ENCODE data around the gene KLHL17. TPM values are rescaled to one million over a fixed set of nuclear protein-coding genes. Genes with fewer than 3 reads are reported as not detected.

KLHL17 gene
- total RNA-seq, 2 donors from 2014 or later = 10.9 to 24.5 TPM

DNA sequence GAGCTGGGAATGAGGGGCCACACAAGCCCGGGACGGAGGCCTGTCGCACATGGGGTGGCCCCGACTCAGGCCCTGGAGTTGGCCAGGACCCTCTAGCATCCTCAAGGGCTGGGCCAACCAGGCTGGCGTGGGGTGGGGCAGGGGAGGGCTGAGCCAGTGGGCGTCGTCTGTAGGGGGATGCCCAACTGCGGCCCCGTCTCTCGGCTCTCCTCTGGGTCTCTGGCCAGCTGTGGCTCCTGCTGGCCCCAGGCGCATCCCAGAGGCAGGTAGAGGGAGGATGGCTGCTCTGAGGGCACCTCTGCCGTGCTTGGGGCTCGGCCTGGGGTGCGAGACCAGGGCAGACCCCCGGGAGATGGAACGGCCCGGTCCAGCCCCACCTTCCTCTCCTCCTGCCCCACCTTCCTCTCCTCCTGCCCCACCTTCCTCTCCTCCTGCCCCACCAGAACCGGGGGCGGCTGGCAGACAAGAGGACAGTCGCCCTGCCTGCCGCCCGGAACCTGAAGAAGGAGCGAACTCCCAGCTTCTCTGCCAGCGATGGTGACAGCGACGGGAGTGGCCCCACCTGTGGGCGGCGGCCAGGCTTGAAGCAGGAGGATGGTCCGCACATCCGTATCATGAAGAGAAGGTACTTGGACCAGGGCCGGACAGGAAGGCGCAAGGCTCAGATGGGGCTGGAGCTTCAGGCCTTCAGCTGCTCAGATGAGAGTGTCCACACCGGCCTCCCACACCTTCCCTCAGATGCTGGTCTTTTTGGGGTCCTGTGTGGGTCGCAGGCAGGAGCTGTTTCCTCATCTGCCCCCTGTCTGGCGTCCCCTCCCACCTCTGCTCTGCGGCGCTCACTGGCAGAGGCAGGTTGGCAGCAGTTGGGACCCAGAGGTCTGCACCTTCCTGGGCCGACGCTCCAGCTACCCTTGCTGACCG lies 30.4 kb upstream of the KLHL17 start:
- DNase-seq (ENCODE audit: low spot score) = no peak
- Histone ChIP-seq H3K27me3 (replicated peaks; ENCODE audit: insufficient read depth) (no peaks in the 10 kb centered on the region), H3K4me3 (no peak overlapping the region), H3K9me3 (no peaks in the 10 kb centered on the region), H3K4me1 (replicated peaks) (peaks cover 12% of the 10 kb centered on the region), H3K36me3 (no peaks in the 10 kb centered on the region), H3K27ac (no peak overlapping the region)
- WGBS = 83% methylated on average over 40 of the region's 40 CpGs
- TF ChIP-seq POLR2A (IDR thresholded peaks at IDR 0.05) (no peak), POLR2AphosphoS5 (IDR thresholded peaks at IDR 0.05) (no peak)
- TF ChIP-seq, protein P1, sequence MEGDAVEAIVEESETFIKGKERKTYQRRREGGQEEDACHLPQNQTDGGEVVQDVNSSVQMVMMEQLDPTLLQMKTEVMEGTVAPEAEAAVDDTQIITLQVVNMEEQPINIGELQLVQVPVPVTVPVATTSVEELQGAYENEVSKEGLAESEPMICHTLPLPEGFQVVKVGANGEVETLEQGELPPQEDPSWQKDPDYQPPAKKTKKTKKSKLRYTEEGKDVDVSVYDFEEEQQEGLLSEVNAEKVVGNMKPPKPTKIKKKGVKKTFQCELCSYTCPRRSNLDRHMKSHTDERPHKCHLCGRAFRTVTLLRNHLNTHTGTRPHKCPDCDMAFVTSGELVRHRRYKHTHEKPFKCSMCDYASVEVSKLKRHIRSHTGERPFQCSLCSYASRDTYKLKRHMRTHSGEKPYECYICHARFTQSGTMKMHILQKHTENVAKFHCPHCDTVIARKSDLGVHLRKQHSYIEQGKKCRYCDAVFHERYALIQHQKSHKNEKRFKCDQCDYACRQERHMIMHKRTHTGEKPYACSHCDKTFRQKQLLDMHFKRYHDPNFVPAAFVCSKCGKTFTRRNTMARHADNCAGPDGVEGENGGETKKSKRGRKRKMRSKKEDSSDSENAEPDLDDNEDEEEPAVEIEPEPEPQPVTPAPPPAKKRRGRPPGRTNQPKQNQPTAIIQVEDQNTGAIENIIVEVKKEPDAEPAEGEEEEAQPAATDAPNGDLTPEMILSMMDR (IDR thresholded peaks at IDR 0.05) = no peak
- intact Hi-C loops (cut with DNase I) = no loop called here

DNA sequence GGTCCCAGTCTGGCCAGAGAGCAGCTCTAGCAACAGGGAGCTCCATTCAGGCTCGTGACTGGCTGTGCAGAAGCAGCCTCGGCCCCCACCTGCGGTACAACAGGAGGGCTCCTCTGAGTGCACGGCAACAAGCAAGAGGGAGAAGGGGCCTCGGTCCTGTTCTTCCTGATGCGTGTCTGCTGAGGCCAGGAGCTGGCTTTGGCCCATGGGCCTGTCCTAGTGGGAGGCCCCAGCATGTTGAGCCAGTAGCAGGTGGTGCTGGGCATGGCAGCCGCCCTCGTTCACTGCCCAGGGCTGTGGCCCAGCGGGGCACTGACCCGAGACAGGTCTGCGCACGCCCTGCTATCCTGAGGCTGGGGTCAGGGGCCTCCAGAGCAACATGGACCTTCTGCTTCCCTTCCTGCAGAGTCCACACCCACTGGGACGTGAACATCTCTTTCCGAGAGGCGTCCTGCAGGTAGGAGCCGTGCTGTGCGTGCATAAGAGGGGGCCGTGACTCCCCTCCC lies 29.7 kb upstream of the KLHL17 start:
- Histone ChIP-seq H3K27ac (no peak overlapping the region), H3K4me1 (replicated peaks) (peaks cover 16% of the 10 kb centered on the region), H3K27me3 (replicated peaks; ENCODE audit: insufficient read depth) (no peaks in the 10 kb centered on the region), H3K4me3 (no peak overlapping the region), H3K36me3 (no peaks in the 10 kb centered on the region), H3K9me3 (no peaks in the 10 kb centered on the region)
- TF ChIP-seq POLR2A (IDR thresholded peaks at IDR 0.05) = no peak
- no peak for TF ChIP-seq POLR2AphosphoS5 (IDR thresholded peaks at IDR 0.05)
- TF ChIP-seq, protein P1 (IDR thresholded peaks at IDR 0.05) = no peak
- 67% methylated on average over 18 of the region's 18 CpGs for WGBS
- intact Hi-C loops (cut with DNase I) = no loop called here
- no peak for DNase-seq (ENCODE audit: low spot score)

DNA sequence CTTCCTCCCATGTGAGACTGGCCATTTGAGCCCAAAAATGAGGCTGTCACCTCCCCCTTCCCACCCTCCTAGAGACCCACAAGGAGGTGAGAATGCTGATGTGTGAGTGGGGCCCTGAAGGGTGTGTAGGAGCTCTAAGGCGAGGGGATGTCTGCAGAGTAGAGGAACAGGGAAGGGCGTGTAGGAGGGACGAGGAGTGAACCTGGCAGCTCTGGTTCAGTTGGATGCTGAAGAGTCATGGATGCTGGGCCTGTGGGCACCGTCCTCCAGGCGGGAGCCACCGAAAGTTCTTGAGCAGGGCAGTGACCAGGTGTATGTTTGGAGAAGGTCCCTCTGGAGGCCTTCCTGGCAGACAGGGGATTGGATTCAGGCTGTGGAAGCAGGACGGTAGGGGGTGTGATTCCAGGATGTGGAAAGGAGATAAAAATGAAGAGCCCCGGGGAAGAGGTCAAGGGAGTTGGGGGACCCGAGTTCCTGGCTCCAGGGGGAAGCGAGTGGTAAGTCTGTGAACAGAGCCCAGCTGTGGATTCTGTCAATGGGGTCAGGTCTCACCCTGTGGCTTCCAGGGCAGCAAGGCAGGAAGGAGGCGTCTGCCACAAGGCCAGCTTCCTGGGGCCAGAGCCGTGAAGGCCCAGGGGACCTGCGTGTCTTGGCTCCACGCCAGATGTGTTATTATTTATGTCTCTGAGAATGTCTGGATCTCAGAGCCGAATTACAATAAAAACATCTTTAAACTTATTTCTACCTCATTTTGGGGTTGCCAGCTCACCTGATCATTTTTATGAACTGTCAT lies 28.8 kb upstream of the KLHL17 start:
- H3K27ac ChIP-seq = no peak overlapping the region
- H3K36me3 ChIP-seq = no peaks in the 10 kb centered on the region
- intact Hi-C loops (cut with DNase I) = no loop called here
- WGBS = 65% methylated on average over 15 of the region's 15 CpGs
- no peak for TF ChIP-seq POLR2A (IDR thresholded peaks at IDR 0.05)
- TF ChIP-seq POLR2AphosphoS5 (IDR thresholded peaks at IDR 0.05) = no peak
- TF ChIP-seq, protein P1 (IDR thresholded peaks at IDR 0.05) = no peak
- no peak for DNase-seq (ENCODE audit: low spot score)
- H3K9me3 ChIP-seq = no peaks in the 10 kb centered on the region
- H3K4me3 ChIP-seq = no peak overlapping the region
- H3K27me3 ChIP-seq (replicated peaks; ENCODE audit: insufficient read depth) = no peaks in the 10 kb centered on the region
- peaks cover 16% of the 10 kb centered on the region for H3K4me1 ChIP-seq (replicated peaks)

DNA sequence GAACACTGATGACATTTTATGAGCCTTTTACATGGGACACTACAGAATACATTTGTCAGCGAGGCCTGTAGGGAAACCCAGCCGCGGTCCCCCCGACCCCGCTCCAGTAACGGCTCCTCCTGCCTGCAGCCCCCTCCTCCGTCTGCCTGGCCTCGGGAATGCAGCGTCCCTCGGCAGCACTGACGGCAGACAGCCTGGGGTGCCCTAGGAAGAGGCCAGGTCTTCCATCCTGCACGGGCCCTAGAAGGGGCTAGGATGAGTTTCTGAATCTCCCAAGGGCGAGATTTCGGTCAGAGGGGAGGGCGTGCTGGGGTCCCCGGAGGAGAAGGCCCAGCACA lies 28.2 kb upstream of the KLHL17 start:
- Histone ChIP-seq H3K36me3 (no peaks in the 10 kb centered on the region), H3K9me3 (no peaks in the 10 kb centered on the region), H3K4me1 (replicated peaks) (peaks cover 16% of the 10 kb centered on the region), H3K4me3 (no peak overlapping the region), H3K27me3 (replicated peaks; ENCODE audit: insufficient read depth) (no peaks in the 10 kb centered on the region), H3K27ac (no peak overlapping the region)
- 76% methylated on average over 16 of the region's 16 CpGs for WGBS
- TF ChIP-seq POLR2AphosphoS5 (IDR thresholded peaks at IDR 0.05) (no peak), POLR2A (IDR thresholded peaks at IDR 0.05) (no peak)
- intact Hi-C loops (cut with DNase I) = no loop called here
- no peak for DNase-seq (ENCODE audit: low spot score)

Measured in prostate gland (tissue), 2 donors.